ENCODE results near the gene PRKAR2B.

Gene PRKAR2B

DNA sequence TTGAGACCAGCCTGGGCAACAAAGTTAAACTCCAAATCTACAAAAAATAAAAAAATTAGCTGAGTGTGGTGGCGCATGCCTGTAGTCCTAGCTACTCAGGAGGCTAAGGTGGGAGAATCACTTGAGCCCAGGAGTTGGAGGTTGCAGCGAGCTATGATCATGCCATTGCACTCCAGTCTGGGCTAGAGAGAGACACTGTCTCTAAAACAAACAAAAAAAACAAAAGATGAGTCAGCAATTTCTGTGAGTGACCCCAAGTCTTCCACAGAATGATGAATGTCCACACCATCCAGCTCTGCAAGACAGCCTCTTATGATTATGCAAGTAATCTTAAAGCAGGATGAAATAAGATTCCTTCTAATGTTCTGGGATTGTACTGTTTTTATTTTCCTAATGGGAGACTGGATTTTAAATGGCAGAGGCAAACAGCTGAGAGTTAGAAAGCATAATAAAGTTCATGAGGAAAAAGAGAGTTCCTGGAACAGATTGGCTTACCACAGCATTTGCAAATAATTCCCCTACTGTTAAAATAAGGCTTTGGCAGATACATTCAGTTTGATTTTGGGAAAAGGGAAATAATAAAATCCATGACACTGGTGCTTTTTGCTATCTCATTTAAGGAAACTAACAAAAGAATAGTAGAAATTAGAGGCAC is 18.9 kb upstream of the PRKAR2B start:
- TF ChIP-seq, protein P1, sequence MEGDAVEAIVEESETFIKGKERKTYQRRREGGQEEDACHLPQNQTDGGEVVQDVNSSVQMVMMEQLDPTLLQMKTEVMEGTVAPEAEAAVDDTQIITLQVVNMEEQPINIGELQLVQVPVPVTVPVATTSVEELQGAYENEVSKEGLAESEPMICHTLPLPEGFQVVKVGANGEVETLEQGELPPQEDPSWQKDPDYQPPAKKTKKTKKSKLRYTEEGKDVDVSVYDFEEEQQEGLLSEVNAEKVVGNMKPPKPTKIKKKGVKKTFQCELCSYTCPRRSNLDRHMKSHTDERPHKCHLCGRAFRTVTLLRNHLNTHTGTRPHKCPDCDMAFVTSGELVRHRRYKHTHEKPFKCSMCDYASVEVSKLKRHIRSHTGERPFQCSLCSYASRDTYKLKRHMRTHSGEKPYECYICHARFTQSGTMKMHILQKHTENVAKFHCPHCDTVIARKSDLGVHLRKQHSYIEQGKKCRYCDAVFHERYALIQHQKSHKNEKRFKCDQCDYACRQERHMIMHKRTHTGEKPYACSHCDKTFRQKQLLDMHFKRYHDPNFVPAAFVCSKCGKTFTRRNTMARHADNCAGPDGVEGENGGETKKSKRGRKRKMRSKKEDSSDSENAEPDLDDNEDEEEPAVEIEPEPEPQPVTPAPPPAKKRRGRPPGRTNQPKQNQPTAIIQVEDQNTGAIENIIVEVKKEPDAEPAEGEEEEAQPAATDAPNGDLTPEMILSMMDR (conservative IDR thresholded peaks at IDR 0.05; ENCODE audit: control insufficient read depth, insufficient read depth, low read depth, low read length): no peak
- no peak overlapping the region for H3K4me3 ChIP-seq (ENCODE audit: control insufficient read depth, low read depth, low read length)
- DNase-seq (ENCODE audit: low read depth): peak; percentile 68

DNA sequence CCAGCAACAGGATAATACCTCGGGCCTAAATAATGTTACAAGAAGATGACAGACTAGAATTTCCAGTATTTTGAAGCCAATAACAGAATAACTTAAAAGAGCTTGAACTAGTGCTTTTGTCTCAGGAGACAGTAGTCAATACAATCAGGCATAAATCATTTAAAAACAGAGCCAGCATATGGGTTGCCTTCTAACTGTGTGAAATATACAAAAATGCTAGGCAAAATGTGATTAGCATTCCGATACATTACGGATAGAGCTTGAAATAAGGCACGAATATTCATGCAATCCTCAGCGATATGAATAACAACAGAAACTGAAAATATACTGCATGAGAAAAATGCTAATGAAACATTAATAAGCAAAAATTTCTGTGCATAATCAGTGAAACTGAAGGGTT is 18.3 kb upstream of the PRKAR2B start:
- no peak overlapping the region for H3K4me3 ChIP-seq (ENCODE audit: control insufficient read depth, low read depth, low read length)
- TF ChIP-seq, protein P1 (conservative IDR thresholded peaks at IDR 0.05; ENCODE audit: control insufficient read depth, insufficient read depth, low read depth, low read length): no peak
- no peak for DNase-seq (ENCODE audit: low read depth)

DNA sequence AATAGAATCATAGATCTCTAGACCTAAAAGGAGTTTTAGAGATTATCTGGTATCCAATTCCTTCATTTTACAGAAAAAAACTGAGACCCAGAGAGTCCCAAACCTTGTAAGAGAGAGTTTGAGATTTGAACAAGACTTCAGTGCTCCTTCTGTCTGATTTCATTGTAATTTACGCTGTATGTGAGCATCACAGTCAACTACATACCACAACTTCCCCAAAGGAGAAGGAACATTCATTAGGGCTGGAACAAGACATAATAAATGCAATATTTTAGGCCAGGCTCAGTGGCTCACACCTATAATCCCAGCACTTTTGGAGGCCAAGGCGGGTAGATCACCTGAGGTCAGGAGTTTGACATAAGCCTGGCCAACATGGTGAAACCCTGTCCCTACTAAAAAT is 17.3 kb upstream of the PRKAR2B start:
- no peak overlapping the region for H3K4me3 ChIP-seq (ENCODE audit: control insufficient read depth, low read depth, low read length)
- TF ChIP-seq, protein P1 (conservative IDR thresholded peaks at IDR 0.05; ENCODE audit: control insufficient read depth, insufficient read depth, low read depth, low read length): no peak
- no peak for DNase-seq (ENCODE audit: low read depth)

DNA sequence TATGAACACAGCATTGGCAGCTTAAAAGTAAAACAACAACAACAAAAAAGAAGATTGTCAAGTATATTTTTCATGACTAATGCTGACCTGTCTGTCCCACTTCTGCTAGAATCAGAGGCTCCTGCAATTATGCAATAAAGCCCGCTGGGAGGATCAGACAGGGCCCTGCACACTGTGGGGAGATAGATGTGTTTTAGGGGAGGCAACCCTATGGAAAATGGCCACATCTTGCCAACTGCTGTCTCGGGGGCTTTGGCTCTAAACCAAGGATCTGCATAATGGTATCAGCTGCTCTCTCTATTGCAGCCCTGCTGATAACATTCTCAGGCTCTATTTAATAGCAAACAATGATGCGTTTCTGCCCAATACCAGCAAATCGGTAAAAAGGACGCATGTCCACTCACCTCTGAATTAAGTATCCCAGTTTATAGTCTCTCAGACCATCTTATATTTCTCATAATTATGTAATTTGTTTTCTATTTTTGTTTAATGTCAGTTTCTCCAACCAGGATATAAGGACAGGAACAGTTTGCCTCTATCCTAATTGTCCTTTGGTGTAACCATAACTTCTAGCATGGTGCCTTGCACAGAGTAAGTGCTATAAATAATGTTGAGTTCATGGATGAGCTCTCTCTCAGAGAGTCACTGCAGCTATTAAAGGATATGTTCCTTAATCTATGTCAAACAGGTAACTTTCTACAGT is 15.3 kb upstream of the PRKAR2B start:
- DNase-seq (ENCODE audit: low read depth): peak; percentile 31
- TF ChIP-seq, protein P1 (conservative IDR thresholded peaks at IDR 0.05; ENCODE audit: control insufficient read depth, insufficient read depth, low read depth, low read length): no peak
- no peak overlapping the region for H3K4me3 ChIP-seq (ENCODE audit: control insufficient read depth, low read depth, low read length)

DNA sequence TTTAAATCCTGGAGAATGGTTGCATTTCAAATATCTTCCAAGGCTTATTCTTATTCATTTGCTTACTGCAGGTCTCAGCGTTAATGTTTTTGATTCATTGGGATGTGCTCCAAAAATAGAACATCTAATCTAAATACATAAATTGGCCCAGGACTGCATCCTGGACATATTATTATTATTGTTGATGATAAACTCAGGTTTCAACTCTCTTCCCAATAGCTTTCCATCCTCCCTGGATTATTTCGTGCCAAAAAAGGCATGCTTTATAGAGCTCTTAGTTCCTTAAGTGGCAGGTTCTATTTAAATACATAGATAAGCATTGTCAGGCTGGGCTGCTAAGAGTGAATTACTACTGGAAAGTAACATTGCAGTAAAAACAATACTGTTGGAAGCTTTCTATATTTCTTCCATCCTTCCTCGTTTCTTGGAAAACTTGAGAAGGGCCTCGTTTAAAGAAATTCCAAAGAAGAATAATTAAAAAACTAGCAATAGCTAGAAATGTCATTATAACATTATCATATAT is 14.7 kb upstream of the PRKAR2B start:
- TF ChIP-seq, protein P1 (conservative IDR thresholded peaks at IDR 0.05; ENCODE audit: control insufficient read depth, insufficient read depth, low read depth, low read length): no peak
- no peak overlapping the region for H3K4me3 ChIP-seq (ENCODE audit: control insufficient read depth, low read depth, low read length)
- no peak for DNase-seq (ENCODE audit: low read depth)

DNA sequence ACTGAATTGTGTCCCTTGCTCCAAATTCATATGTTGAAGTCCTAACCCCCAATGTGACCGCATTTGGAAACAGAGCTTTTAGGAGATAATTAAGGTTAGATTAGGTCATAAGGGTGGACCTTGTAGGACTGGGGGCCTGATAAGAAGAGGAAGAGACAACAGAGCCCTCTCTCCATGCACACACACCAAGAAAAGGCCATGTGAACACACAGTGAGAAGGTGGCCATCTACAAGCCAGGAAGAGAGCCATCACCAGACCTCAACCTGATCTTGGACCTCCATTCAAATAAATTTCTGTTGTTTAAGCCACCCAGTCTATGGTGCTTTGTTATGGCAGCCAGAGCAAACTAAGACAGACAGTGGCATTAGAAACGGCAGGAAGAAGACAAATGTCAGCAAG is 12.5 kb upstream of the PRKAR2B start:
- TF ChIP-seq, protein P1 (conservative IDR thresholded peaks at IDR 0.05; ENCODE audit: control insufficient read depth, insufficient read depth, low read depth, low read length): no peak
- no peak for DNase-seq (ENCODE audit: low read depth)
- no peak overlapping the region for H3K4me3 ChIP-seq (ENCODE audit: control insufficient read depth, low read depth, low read length)

Data from fibroblast of mammary gland (primary cell).